Erythroblast (primary cell): ENCODE results near the gene ABHD6.

Source experiments
- DNase-seq, 2 experiments: peaks; one replicate each; lab custom pipeline; 2025; lab: John Stamatoyannopoulos, UW
- GATA1 ChIP-seq: IDR thresholded peaks from 2 replicates; pipeline ENCODE4 v1.6.1; 2011; ENCODE audit warnings: low read depth, mild to moderate bottlenecking, control low read depth, low read length, moderate library complexity
- POLR2A ChIP-seq: IDR thresholded peaks from 2 replicates; pipeline ENCODE4 v1.6.1; 2011; ENCODE audit warnings: mild to moderate bottlenecking, low read length

ABHD6 gene

GRCh38 chr3:58291671-58292338 is 54.2 kb downstream of the ABHD6 start:
- DNase-seq, result no peak
- TF ChIP-seq POLR2A, result no peak
- no peak for TF ChIP-seq GATA1

- no peak for TF ChIP-seq POLR2A
- TF ChIP-seq GATA1, result no peak
- DNase-seq, result no peak
Observed at GRCh38 chr3:58292866-58293265, 55.3 kb downstream of the ABHD6 start.

GRCh38 chr3:58293516-58293915 is 55.9 kb downstream of the ABHD6 start:
- no peak for DNase-seq
- TF ChIP-seq POLR2A (no peak), GATA1 (no peak)

- no peak for DNase-seq
- TF ChIP-seq POLR2A (no peak), GATA1 (no peak)
Observed at GRCh38 chr3:58296269-58296668, 58.7 kb downstream of the ABHD6 start.

GRCh38 chr3:58296843-58297242 is 59.3 kb downstream of the ABHD6 start:
- TF ChIP-seq POLR2A (no peak), GATA1 (no peak)

GRCh38 chr3:58298190-58298589 is 60.6 kb downstream of the ABHD6 start:
- DNase-seq, result no peak
- TF ChIP-seq POLR2A (no peak), GATA1 (no peak)

More at GRCh38 chr3:58296843-58297242, 59.3 kb downstream of the ABHD6 start:
- DNase-seq, result no peak

GRCh38 chr3:58299075-58299474 is 61.5 kb downstream of the ABHD6 start:
- TF ChIP-seq GATA1 (no peak), POLR2A (no peak)
- no peak for DNase-seq

- TF ChIP-seq GATA1 (no peak), POLR2A (no peak)
- DNase-seq, result peak; percentile 33 to 48
Observed at GRCh38 chr3:58299839-58300516, 62.4 kb downstream of the ABHD6 start.

GRCh38 chr3:58305882-58306711 is 68.5 kb downstream of the ABHD6 start, which contains the start of the genes HTD2 and RPP14:
Gene HTD2 (plus strand): TSS chr3:58306520. CDS start chr3:58317614, 11,094 bp downstream.
Gene RPP14 (plus strand): TSS chr3:58306245. CDS start chr3:58310330, 4,085 bp downstream.
- DNase-seq, result peak; percentile 99 to 100
- TF ChIP-seq POLR2A (peak; percentile 81), GATA1 (no peak)

- TF ChIP-seq POLR2A, result no peak
- no peak for TF ChIP-seq GATA1
- peak; percentile 71 to 76 for DNase-seq
Observed at GRCh38 chr3:58307639-58308215, 70.1 kb downstream of the ABHD6 start.

GRCh38 chr3:58308728-58309127 is 71.1 kb downstream of the ABHD6 start:
- TF ChIP-seq GATA1 (no peak), POLR2A (no peak)

GRCh38 chr3:58317811-58318210 is 80.2 kb downstream of the ABHD6 start:
- no peak for DNase-seq
- no peak for TF ChIP-seq GATA1
- no peak for TF ChIP-seq POLR2A

More at GRCh38 chr3:58308728-58309127, 71.1 kb downstream of the ABHD6 start:
- peak in 1 of 2 experiments; percentile 31 for DNase-seq

- DNase-seq, result no peak
- no peak for TF ChIP-seq GATA1
- TF ChIP-seq POLR2A, result no peak
Observed at GRCh38 chr3:58321791-58322190, 84.2 kb downstream of the ABHD6 start.
